Smooth muscle cell (in vitro differentiated cells): Measurements from ENCODE around the gene IQCE. TPM values are rescaled to one million over a fixed set of nuclear protein-coding genes. Genes with fewer than 3 reads are reported as not detected.

ENCODE experiments used
- DNase-seq: peaks from one replicate; lab custom pipeline; 2025; ENCODE audit not compliant: unreplicated experiment; lab: John Stamatoyannopoulos, UW
- H2AFZ ChIP-seq: fragments of 200-600 bp; sonication (generic); 2 replicates; pipeline ENCODE4 v1.6.0; 2016; ENCODE audit warnings: antibody characterized with exemption, low read depth, mild to moderate bottlenecking
- H3F3A ChIP-seq: fragments of 200-600 bp; sonication (generic); 2 replicates; pipeline ENCODE4 v1.6.0; 2017; ENCODE audit warnings: antibody characterized with exemption, low read depth
- H3K27ac ChIP-seq: fragments of 200-600 bp; sonication (generic); 2 replicates; pipeline ENCODE4 v1.5.1; 2016; ENCODE audit warnings: low read depth, mild to moderate bottlenecking
- H3K27me3 ChIP-seq: fragments of 200-600 bp; sonication (generic); 2 replicates; pipeline ENCODE4 v1.6.1; 2016; ENCODE audit warnings: low read depth, mild to moderate bottlenecking
- H3K36me3 ChIP-seq: fragments of 200-600 bp; sonication (generic); 2 replicates; pipeline ENCODE4 v1.5.1; 2016; ENCODE audit warnings: low read depth
- H3K4me1 ChIP-seq: fragments of 200-600 bp; sonication (generic); 2 replicates; pipeline ENCODE4 v1.5.1; 2016; ENCODE audit warnings: low read depth
- H3K4me2 ChIP-seq: fragments of 200-600 bp; sonication (generic); 2 replicates; pipeline ENCODE4 v1.6.0; 2016; ENCODE audit warnings: mild to moderate bottlenecking
- H3K4me3 ChIP-seq: fragments of 200-600 bp; sonication (generic); 2 replicates; pipeline ENCODE4 v1.5.1; 2016; ENCODE audit warnings: mild to moderate bottlenecking
- H3K79me2 ChIP-seq: fragments of 200-600 bp; sonication (generic); 2 replicates; pipeline ENCODE4 v1.6.0; 2016; ENCODE audit warnings: low read depth, mild to moderate bottlenecking
- H3K9ac ChIP-seq: fragments of 200-600 bp; sonication (generic); 2 replicates; pipeline ENCODE4 v1.6.0; 2016; ENCODE audit warnings: low read depth
- H3K9me3 ChIP-seq: fragments of 200-600 bp; sonication (generic); replicated peaks from 2 replicates; pipeline ENCODE4 v1.5.1; 2016; ENCODE audit warnings: low read depth
- H4K20me1 ChIP-seq: fragments of 200-600 bp; sonication (generic); 2 replicates; pipeline ENCODE4 v1.6.0; 2016; ENCODE audit warnings: low read depth
- WGBS: methylation state at CpG from one replicate; pipeline ENCODE4 v1.1.7; 2016; ENCODE audit warnings: low lambda C conversion rate; 5-methylcytosine and 5-hydroxymethylcytosine counted together
- polyA plus RNA-seq: library from polyadenylated mRNA; unstranded; fragments of >200 nt; fragmentation: Nextera tagmentation; extraction: Ambion mirVana; gene quantifications from 2 replicates; pipeline ENCODE4 v1.2.1, GENCODE V29; 2016
- total RNA-seq: library from RNA; depleted of rRNA; stranded (reverse); fragments of >200 nt; gene quantifications from 2 replicates; pipeline ENCODE4 v1.2.3, GENCODE V29; 2014
- TF ChIP-seq, protein P1 (sequence below): fragments of 200-600 bp; sonication (generic); IDR thresholded peaks from 2 replicates; pipeline ENCODE4 v1.5.1; 2017; ENCODE audit warnings: borderline replicate concordance, mild to moderate bottlenecking, antibody characterized with exemption; ENCODE audit not compliant: insufficient read depth, poor library complexity, severe bottlenecking

The IQCE gene
- total and polyA plus RNA-seq, 2 experiments from 2014 or later = 5.8 to 12.7 TPM

DNA sequence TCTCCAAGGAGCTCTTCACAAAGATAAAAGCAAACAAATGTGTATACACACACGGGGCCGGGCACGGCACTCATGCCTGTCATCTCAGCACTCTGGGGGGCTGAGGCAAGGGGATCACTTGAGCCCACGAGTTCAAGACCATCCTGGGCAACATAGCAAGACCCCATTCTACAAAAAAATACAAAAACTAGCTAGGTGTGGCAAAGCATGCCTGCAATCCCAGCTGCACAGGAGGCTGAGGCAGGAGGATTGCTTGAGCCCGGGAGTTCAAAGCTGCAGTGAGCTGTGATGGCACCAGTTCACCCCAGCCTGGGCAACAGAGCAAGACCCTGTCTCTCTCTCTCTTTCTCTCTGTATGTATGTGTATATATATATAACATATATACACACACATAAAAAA, 95.3 kb downstream of the IQCE start:
- Histone ChIP-seq H3K9me3 (no peaks in the 10 kb centered on the region), H3F3A (no peaks in the 10 kb centered on the region), H3K36me3 (peaks cover 5% of the 10 kb centered on the region), H3K79me2 (no peaks in the 10 kb centered on the region), H3K4me1 (no peaks in the 10 kb centered on the region), H3K9ac (no peak overlapping the region), H3K4me2 (no peak overlapping the region), H3K27me3 (no peaks in the 10 kb centered on the region), H3K4me3 (no peak overlapping the region), H2AFZ (no peak overlapping the region), H3K27ac (no peak overlapping the region), H4K20me1 (peaks cover 59% of the 10 kb centered on the region)
- DNase-seq = no peak
- TF ChIP-seq, protein P1, sequence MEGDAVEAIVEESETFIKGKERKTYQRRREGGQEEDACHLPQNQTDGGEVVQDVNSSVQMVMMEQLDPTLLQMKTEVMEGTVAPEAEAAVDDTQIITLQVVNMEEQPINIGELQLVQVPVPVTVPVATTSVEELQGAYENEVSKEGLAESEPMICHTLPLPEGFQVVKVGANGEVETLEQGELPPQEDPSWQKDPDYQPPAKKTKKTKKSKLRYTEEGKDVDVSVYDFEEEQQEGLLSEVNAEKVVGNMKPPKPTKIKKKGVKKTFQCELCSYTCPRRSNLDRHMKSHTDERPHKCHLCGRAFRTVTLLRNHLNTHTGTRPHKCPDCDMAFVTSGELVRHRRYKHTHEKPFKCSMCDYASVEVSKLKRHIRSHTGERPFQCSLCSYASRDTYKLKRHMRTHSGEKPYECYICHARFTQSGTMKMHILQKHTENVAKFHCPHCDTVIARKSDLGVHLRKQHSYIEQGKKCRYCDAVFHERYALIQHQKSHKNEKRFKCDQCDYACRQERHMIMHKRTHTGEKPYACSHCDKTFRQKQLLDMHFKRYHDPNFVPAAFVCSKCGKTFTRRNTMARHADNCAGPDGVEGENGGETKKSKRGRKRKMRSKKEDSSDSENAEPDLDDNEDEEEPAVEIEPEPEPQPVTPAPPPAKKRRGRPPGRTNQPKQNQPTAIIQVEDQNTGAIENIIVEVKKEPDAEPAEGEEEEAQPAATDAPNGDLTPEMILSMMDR = no peak
- 96% methylated on average over 5 of the region's 5 CpGs for WGBS

DNA sequence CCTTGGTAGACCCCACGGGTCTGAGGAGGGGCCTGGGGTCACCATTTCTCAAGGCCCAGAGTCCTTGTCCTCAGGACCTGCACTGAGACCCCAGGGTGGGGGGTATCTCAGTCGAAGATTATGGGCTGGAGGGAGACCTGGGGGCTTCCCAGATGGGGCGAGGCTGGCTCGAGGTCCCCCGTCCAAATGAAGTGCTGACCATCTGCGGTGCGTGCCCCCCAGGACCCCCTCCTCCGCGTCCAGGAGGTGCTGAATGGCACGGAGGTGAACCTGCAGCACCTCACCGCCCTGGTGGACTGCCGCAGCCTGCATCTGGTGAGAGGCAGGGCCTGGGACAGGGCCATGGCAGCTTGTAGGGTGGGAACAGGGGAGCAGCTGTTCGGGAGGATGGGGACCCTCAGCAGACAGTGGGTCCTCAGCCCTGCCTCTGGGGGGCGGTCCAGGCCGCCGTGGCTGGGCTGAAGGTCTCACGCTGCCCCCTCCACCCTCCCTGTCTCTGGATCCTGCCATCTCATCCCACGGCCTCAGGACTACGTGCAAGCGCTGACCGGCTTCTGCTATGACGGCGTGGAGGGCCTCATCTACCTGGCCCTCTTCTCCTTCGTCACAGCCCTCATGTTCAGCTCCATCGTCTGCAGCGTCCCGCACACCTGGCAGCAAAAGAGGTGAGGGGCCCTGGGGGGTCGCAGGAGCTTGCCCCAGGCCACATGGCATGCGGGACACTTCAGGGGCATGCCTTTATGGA, 97.3 kb downstream of the IQCE start:
- TF ChIP-seq, protein P1 = no peak
- Histone ChIP-seq H3K79me2 (no peaks in the 10 kb centered on the region), H3K9ac (no peak overlapping the region), H3K4me1 (no peaks in the 10 kb centered on the region), H3K4me3 (no peak overlapping the region), H3F3A (no peaks in the 10 kb centered on the region), H3K27me3 (no peaks in the 10 kb centered on the region), H4K20me1 (peaks cover 61% of the 10 kb centered on the region), H3K4me2 (no peak overlapping the region), H3K9me3 (no peaks in the 10 kb centered on the region), H3K27ac (no peak overlapping the region), H3K36me3 (peaks cover 5% of the 10 kb centered on the region), H2AFZ (no peak overlapping the region)
- no peak for DNase-seq
- WGBS = 99% methylated on average over 29 of the region's 29 CpGs

DNA sequence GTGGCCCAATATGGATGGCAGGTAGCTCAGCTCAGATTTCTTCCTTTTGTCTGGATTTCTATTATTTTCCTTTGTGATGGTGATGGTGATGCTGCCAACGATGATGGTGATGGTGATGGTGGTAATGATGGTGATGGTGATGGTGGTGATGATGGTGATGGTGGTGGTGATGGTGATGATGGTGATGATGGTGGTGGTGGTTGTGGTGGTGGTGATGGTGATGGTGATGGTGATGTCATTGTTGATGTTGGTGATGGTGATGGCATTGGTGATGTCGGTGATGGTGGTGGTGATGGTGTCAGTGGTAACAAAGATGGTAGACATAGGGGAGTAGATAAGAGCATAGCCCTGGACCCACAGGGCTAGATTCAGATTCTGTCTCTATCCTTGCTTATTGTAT, 98.4 kb downstream of the IQCE start:
- peaks cover 58% of the 10 kb centered on the region for H4K20me1 ChIP-seq
- TF ChIP-seq, protein P1 = no peak
- no peak overlapping the region for H2AFZ ChIP-seq
- no peak overlapping the region for H3K9ac ChIP-seq
- H3K36me3 ChIP-seq = no peaks in the 10 kb centered on the region
- H3K4me3 ChIP-seq = no peak overlapping the region
- H3K4me2 ChIP-seq = no peak overlapping the region
- no peaks in the 10 kb centered on the region for H3K4me1 ChIP-seq
- 32% methylated on average over 2 of the region's 2 CpGs for WGBS
- H3K79me2 ChIP-seq = no peaks in the 10 kb centered on the region
- H3F3A ChIP-seq = no peaks in the 10 kb centered on the region
- no peak for DNase-seq
- H3K27me3 ChIP-seq = no peaks in the 10 kb centered on the region
- H3K27ac ChIP-seq = no peak overlapping the region
- no peaks in the 10 kb centered on the region for H3K9me3 ChIP-seq
